OCI-LY1 (cell line): ENCODE results near the gene OR10H2.

Experiments used
- CTCF ChIP-seq: fragments of 200-600 bp; sonication (generic), shearing (Covaris generic); IDR thresholded peaks from 2 replicates; pipeline ENCODE4 v1.5.1; 2017; ENCODE audit warnings: mild to moderate bottlenecking, antibody characterized with exemption, low read length, moderate library complexity, mixed read lengths
- EZH2 ChIP-seq: fragments of 200-600 bp; sonication (generic), shearing (Covaris generic); IDR thresholded peaks from 2 replicates; pipeline ENCODE4 v1.8.0; 2017; ENCODE audit warnings: borderline replicate concordance, mixed run types, mild to moderate bottlenecking, antibody characterized with exemption, low read length, moderate library complexity, mixed read lengths

DNA sequence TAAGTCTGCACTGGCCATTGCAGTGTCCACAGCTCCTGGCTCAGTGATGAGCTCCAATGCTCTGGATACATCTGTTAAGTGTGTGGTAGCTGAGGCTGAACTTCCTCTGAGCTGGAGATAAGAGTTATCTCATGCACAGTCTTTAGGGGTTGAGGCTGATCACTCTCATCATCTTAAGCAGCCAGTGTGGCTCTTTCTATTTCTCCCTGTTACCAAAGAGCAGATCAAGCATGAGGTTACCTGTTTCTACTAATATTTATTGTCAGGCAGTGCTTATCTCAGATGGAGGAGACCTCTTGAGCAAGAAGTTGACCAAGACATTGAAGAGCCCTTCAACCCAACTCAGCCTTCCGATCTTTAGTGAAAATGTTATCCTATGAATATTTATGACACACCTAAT is 6.6 kb upstream of the OR10H2 start:
- TF ChIP-seq CTCF (no peak), EZH2 (no peak)
